Osteoblast (primary cell): ENCODE measurements around the gene ADGRF3. TPM values are rescaled to one million over a fixed set of nuclear protein-coding genes. Genes with fewer than 3 reads are reported as not detected.
"Not testable (repeated sequence)": the region's sequence is repeated elsewhere in the genome, so short reads cannot be mapped to it uniquely, and the experiment has no call there.

Experiments
- DNase-seq: peaks from one replicate; pipeline ENCODE4 v3.0.0; 2011; ENCODE audit warnings: low spot score, mixed read lengths; ENCODE audit not compliant: insufficient read length; ENCODE audit errors: missing footprints
- H2AFZ ChIP-seq: 2 replicates; pipeline ENCODE4 v1.6.0; 2011; ENCODE audit warnings: mild to moderate bottlenecking, low read length
- H3K27ac ChIP-seq: 2 replicates; pipeline ENCODE4 v1.5.1; 2011; ENCODE audit warnings: mild to moderate bottlenecking, low read depth, low read length, moderate library complexity
- H3K27me3 ChIP-seq: 2 replicates; pipeline ENCODE4 v1.6.0; 2012; ENCODE audit warnings: mild to moderate bottlenecking, control low read depth, inconsistent platforms, low read length, moderate library complexity; ENCODE audit not compliant: insufficient read depth
- H3K36me3 ChIP-seq: 2 replicates; pipeline ENCODE4 v1.5.1; 2011; ENCODE audit warnings: mild to moderate bottlenecking, low read length, control low read depth, moderate library complexity; ENCODE audit not compliant: insufficient read depth
- H3K4me1 ChIP-seq: 2 replicates; pipeline ENCODE4 v1.5.1; 2011; ENCODE audit warnings: mild to moderate bottlenecking, low read length, control low read depth, moderate library complexity; ENCODE audit not compliant: insufficient read depth
- H3K4me2 ChIP-seq: 2 replicates; pipeline ENCODE4 v1.6.0; 2011; ENCODE audit warnings: mild to moderate bottlenecking, low read length; ENCODE audit not compliant: insufficient read depth
- H3K4me3 ChIP-seq: fragments of 200-600 bp; sonication (generic); 3 replicates; pipeline ENCODE4 v1.5.1; 2012; ENCODE audit warnings: mild to moderate bottlenecking, low read length, inconsistent platforms; ENCODE audit not compliant: insufficient read depth
- H3K79me2 ChIP-seq: 2 replicates; pipeline ENCODE4 v1.6.0; 2012; ENCODE audit warnings: mild to moderate bottlenecking, low read length, control low read depth, inconsistent platforms; ENCODE audit not compliant: insufficient read depth
- H3K9me3 ChIP-seq: 2 replicates; pipeline ENCODE4 v1.5.1; 2011; ENCODE audit warnings: low read depth, low read length, control low read depth
- H4K20me1 ChIP-seq: 2 replicates; pipeline ENCODE4 v1.6.0; 2012; ENCODE audit warnings: mild to moderate bottlenecking, low read length, control low read depth; ENCODE audit not compliant: insufficient read depth
- CTCF ChIP-seq: IDR thresholded peaks from 2 replicates; pipeline ENCODE4 v1.5.1; 2011; ENCODE audit warnings: mild to moderate bottlenecking, low read depth, low read length, moderate library complexity; ENCODE audit errors: extremely low read depth
- total RNA-seq: library from RNA; depleted of rRNA; stranded (reverse); fragments of >200 nt; gene quantifications from 2 replicates; pipeline ENCODE4 v1.2.3, GENCODE V29; 2012

Gene ADGRF3
- total RNA-seq, 1 donor = under 0.01 TPM

- no peak overlapping the region for H2AFZ ChIP-seq
- H3K79me2 ChIP-seq = peaks cover 92% of the 10 kb centered on the region
- no peaks in the 10 kb centered on the region for H3K27me3 ChIP-seq
- peaks cover 23% of the 10 kb centered on the region for H3K4me1 ChIP-seq
- no peak overlapping the region for H3K4me2 ChIP-seq
- no peaks in the 10 kb centered on the region for H3K36me3 ChIP-seq
- H3K4me3 ChIP-seq = no peak overlapping the region
- DNase-seq = no peak
- no peaks in the 10 kb centered on the region for H3K9me3 ChIP-seq
- TF ChIP-seq CTCF = no peak
- H4K20me1 ChIP-seq = peaks cover 35% of the 10 kb centered on the region
- H3K27ac ChIP-seq = no peak overlapping the region
These were observed 10.2 kb upstream of the ADGRF3 start for GRCh38 chr2:26356771-26357170.

GRCh38 chr2:26356111-26356510 lies 9.5 kb upstream of the ADGRF3 start:
- no peak for DNase-seq
- H2AFZ ChIP-seq = no peak overlapping the region
- H3K9me3 ChIP-seq = no peaks in the 10 kb centered on the region
- H3K27me3 ChIP-seq = no peaks in the 10 kb centered on the region
- peak overlapping the region; percentile 21 for H3K27ac ChIP-seq
- H3K4me1 ChIP-seq = peaks cover 23% of the 10 kb centered on the region
- no peaks in the 10 kb centered on the region for H3K36me3 ChIP-seq
- no peak for TF ChIP-seq CTCF
- H3K4me2 ChIP-seq = peak overlapping the region; percentile 80
- H3K4me3 ChIP-seq = no peak overlapping the region
- H3K79me2 ChIP-seq = peaks cover 92% of the 10 kb centered on the region
- H4K20me1 ChIP-seq = peaks cover 32% of the 10 kb centered on the region

GRCh38 chr2:26355038-26355995 lies 8.7 kb upstream of the ADGRF3 start:
- Histone ChIP-seq H3K4me3 (peak overlapping the region; percentile 38), H3K27ac (peak overlapping the region; percentile 21), H2AFZ (peak overlapping the region; percentile 57)

DNA sequence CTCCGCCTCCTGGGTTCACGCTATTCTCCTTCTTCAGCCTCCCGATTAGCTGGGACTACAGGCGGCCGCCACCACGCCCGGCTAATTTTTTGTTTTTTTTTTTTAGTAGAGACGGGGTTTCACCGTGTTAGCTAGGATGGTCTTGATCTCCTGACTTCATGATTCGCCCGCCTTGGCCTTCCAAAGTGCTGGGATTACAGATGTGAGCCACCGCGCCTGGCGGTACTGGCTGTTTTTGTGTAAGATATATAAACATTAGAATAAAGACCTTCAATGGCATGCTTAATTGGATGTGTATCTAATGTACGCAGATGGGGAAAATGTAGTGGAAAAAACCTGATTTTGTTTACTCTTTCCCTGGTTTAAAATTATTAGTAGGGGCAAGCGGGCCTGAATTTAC lies 7.9 kb upstream of the ADGRF3 start:
- H3K27ac ChIP-seq, H3K36me3 ChIP-seq, H2AFZ ChIP-seq, H3K27me3 ChIP-seq, H3K4me2 ChIP-seq, H3K9me3 ChIP-seq, DNase-seq, H3K4me3 ChIP-seq: not testable (repeated sequence)
- Histone ChIP-seq H4K20me1 (peaks cover 24% of the 10 kb centered on the region), H3K4me1 (peaks cover 23% of the 10 kb centered on the region), H3K79me2 (peaks cover 93% of the 10 kb centered on the region)

More at GRCh38 chr2:26355038-26355995, 8.7 kb upstream of the ADGRF3 start:
- no peaks in the 10 kb centered on the region for H3K36me3 ChIP-seq
- H3K4me2 ChIP-seq = peak overlapping the region; percentile 80
- H3K9me3 ChIP-seq = no peaks in the 10 kb centered on the region
- peaks cover 23% of the 10 kb centered on the region for H3K4me1 ChIP-seq
- H3K27me3 ChIP-seq = no peaks in the 10 kb centered on the region
- no peak for TF ChIP-seq CTCF
- peak; percentile 58 for DNase-seq
- H3K79me2 ChIP-seq = peaks cover 93% of the 10 kb centered on the region
- H4K20me1 ChIP-seq = peaks cover 32% of the 10 kb centered on the region
